ENCODE data around the gene GNAI2.

The GNAI2 gene

DNA sequence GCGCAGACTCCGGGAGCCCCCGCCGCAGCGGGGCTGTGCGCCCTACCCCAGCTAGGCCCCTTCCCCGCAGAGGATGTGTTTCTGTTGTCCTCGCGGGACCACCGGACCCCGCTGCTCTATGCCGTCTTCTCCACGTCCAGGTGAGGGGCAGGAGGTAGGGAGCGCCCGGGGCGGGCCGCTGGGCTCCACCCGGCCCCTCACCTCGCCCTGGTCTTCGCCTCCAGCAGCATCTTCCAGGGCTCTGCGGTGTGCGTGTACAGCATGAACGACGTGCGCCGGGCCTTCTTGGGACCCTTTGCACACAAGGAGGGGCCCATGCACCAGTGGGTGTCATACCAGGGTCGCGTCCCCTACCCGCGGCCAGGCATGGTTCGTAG lies 37.7 kb downstream of the GNAI2 start:
- TF ChIP-seq TAF1 (IDR thresholded peaks at IDR 0.05; ENCODE audit: borderline replicate concordance, insufficient read depth, low read length) (no peak), POLR2AphosphoS5 (IDR thresholded peaks at IDR 0.05; ENCODE audit: low read depth, low read length) (no peak), FOXP2 (optimal IDR thresholded peaks at IDR 0.05; ENCODE audit: borderline replicate concordance, extremely low read depth, extremely low read length, insufficient read depth) (no peak), SIN3A (IDR thresholded peaks at IDR 0.05; ENCODE audit: borderline replicate concordance, insufficient read depth, low read length) (no peak)
- TF ChIP-seq, protein P1, sequence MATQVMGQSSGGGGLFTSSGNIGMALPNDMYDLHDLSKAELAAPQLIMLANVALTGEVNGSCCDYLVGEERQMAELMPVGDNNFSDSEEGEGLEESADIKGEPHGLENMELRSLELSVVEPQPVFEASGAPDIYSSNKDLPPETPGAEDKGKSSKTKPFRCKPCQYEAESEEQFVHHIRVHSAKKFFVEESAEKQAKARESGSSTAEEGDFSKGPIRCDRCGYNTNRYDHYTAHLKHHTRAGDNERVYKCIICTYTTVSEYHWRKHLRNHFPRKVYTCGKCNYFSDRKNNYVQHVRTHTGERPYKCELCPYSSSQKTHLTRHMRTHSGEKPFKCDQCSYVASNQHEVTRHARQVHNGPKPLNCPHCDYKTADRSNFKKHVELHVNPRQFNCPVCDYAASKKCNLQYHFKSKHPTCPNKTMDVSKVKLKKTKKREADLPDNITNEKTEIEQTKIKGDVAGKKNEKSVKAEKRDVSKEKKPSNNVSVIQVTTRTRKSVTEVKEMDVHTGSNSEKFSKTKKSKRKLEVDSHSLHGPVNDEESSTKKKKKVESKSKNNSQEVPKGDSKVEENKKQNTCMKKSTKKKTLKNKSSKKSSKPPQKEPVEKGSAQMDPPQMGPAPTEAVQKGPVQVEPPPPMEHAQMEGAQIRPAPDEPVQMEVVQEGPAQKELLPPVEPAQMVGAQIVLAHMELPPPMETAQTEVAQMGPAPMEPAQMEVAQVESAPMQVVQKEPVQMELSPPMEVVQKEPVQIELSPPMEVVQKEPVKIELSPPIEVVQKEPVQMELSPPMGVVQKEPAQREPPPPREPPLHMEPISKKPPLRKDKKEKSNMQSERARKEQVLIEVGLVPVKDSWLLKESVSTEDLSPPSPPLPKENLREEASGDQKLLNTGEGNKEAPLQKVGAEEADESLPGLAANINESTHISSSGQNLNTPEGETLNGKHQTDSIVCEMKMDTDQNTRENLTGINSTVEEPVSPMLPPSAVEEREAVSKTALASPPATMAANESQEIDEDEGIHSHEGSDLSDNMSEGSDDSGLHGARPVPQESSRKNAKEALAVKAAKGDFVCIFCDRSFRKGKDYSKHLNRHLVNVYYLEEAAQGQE (IDR thresholded peaks at IDR 0.05; ENCODE audit: insufficient read depth in 1 of 2, low read depth in 2 of 2, low read length in 2 of 2) = no peak

DNA sequence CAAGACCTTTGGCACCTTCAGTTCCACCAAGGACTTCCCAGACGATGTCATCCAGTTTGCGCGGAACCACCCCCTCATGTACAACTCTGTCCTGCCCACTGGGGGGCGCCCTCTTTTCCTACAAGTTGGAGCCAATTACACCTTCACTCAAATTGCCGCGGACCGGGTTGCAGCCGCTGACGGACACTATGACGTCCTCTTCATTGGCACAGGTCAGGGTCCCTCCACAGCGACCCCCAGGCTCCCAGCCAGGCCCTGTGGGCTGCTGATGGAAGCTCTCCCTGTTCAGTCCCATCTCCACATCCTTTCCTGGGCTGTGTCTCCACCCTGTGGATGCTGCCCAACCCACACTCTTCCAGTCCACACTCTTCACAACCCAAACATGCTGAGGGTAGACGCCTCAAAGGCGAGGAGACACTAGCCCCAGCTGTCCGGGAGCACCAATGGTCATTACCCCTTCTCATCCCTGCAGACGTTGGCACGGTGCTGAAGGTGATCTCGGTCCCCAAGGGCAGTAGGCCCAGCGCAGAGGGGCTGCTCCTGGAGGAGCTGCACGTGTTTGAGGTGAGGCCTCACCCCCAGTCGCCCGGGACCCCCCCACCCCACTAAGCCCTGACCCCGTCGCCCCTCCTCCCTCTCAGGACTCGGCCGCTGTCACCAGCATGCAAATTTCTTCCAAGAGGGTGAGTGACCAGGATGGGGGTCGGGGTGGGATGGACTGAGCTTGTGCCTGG lies 38.5 kb downstream of the GNAI2 start:
- TF ChIP-seq FOXP2 (optimal IDR thresholded peaks at IDR 0.05; ENCODE audit: borderline replicate concordance, extremely low read depth, extremely low read length, insufficient read depth) = no peak
- TF ChIP-seq, protein P1 (IDR thresholded peaks at IDR 0.05; ENCODE audit: insufficient read depth in 1 of 2, low read depth in 2 of 2, low read length in 2 of 2) = no peak
- TF ChIP-seq POLR2AphosphoS5 (IDR thresholded peaks at IDR 0.05; ENCODE audit: low read depth, low read length) = no peak
- no peak for TF ChIP-seq TAF1 (IDR thresholded peaks at IDR 0.05; ENCODE audit: borderline replicate concordance, insufficient read depth, low read length)
- no peak for TF ChIP-seq SIN3A (IDR thresholded peaks at IDR 0.05; ENCODE audit: borderline replicate concordance, insufficient read depth, low read length)

DNA sequence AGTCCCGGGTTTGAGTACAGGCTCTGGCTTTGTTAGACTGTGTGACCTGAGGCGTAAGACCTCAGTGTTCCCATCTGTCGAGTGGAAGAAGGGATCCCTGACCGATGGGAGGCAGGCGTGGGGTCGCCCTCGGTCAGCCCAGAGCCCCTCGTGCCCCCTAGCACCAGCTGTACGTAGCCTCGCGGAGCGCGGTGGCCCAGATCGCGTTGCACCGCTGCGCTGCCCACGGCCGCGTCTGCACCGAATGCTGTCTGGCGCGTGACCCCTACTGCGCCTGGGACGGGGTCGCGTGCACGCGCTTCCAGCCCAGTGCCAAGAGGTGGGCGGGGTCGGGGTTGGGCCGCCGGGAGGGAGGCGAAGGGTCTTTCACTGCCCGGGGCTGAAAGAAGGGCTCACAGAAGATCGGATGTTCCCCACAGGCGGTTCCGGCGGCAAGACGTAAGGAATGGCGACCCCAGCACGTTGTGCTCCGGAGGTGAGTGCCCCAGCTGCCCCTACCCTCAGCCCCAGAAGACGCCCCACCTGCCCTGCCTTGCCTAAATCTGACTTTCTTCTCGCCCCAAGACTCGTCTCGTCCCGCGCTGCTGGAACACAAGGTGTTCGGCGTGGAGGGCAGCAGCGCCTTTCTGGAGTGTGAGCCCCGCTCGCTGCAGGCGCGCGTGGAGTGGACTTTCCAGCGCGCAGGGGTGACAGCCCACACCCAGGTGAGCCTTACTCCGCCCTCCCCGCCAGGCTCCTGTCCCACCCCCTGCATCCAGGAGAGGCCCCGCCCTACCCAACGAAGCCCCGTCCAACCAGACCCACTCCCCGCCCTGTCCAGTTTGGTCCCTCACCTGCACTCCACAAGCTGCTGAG lies 39.4 kb downstream of the GNAI2 start:
- no peak for TF ChIP-seq FOXP2 (optimal IDR thresholded peaks at IDR 0.05; ENCODE audit: borderline replicate concordance, extremely low read depth, extremely low read length, insufficient read depth)

DNA sequence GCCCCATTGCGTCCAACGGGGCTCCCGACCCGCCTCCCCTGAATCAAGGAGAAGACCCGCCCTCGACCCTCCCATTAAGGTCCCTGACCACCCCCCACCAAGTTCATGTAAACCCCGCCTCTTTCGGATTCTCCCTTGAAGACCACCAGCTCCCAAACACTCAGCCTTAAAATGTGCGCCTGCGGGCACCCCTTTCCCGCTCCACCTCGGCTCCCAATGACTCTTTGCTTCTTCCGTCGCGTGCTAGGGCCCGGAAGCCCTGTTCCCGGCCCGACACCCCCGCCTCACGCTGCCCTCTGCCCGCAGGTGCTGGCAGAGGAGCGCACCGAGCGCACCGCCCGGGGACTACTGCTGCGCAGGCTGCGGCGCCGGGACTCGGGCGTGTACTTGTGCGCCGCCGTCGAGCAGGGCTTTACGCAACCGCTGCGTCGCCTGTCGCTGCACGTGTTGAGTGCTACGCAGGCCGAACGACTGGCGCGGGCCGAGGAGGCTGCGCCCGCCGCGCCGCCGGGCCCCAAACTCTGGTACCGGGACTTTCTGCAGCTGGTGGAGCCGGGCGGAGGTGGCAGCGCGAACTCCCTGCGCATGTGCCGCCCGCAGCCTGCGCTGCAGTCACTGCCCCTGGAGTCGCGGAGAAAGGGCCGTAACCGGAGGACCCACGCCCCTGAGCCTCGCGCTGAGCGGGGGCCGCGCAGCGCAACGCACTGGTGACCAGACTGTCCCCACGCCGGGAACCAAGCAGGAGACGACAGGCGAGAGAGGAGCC lies 40.2 kb downstream of the GNAI2 start:
- TF ChIP-seq SIN3A (IDR thresholded peaks at IDR 0.05; ENCODE audit: borderline replicate concordance, insufficient read depth, low read length) (no peak), POLR2AphosphoS5 (IDR thresholded peaks at IDR 0.05; ENCODE audit: low read depth, low read length) (no peak), TAF1 (IDR thresholded peaks at IDR 0.05; ENCODE audit: borderline replicate concordance, insufficient read depth, low read length) (no peak), FOXP2 (optimal IDR thresholded peaks at IDR 0.05; ENCODE audit: borderline replicate concordance, extremely low read depth, extremely low read length, insufficient read depth) (no peak)
- TF ChIP-seq, protein P1 (IDR thresholded peaks at IDR 0.05; ENCODE audit: insufficient read depth in 1 of 2, low read depth in 2 of 2, low read length in 2 of 2) = no peak

DNA sequence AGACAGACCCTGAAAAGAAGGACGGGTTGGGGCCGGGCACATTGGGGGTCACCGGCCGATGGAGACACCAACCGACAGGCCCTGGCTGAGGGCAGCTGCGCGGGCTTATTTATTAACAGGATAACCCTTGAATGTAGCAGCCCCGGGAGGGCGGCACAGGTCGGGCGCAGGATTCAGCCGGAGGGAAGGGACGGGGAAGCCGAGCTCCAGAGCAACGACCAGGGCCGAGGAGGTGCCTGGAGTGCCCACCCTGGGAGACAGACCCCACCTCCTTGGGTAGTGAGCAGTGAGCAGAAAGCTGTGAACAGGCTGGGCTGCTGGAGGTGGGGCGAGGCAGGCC lies 40.7 kb downstream of the GNAI2 start:
- TF ChIP-seq SIN3A (IDR thresholded peaks at IDR 0.05; ENCODE audit: borderline replicate concordance, insufficient read depth, low read length) = no peak
- no peak for TF ChIP-seq FOXP2 (optimal IDR thresholded peaks at IDR 0.05; ENCODE audit: borderline replicate concordance, extremely low read depth, extremely low read length, insufficient read depth)
- TF ChIP-seq POLR2AphosphoS5 (IDR thresholded peaks at IDR 0.05; ENCODE audit: low read depth, low read length) = no peak
- no peak for TF ChIP-seq TAF1 (IDR thresholded peaks at IDR 0.05; ENCODE audit: borderline replicate concordance, insufficient read depth, low read length)
- TF ChIP-seq, protein P1 (IDR thresholded peaks at IDR 0.05; ENCODE audit: insufficient read depth in 1 of 2, low read depth in 2 of 2, low read length in 2 of 2) = no peak

Data from PFSK-1 (cell line).